C4-2B (cell line): ENCODE data around the gene NIPAL1.

Experiments
- ZFX ChIP-seq: fragments of 450-650 bp; IDR thresholded peaks from 2 replicates; pipeline ENCODE4 v1.6.1; 2017
- TF ChIP-seq, protein P1 (sequence below): fragments of 450-650 bp; conservative IDR thresholded peaks from 2 replicates; pipeline ENCODE4 v1.5.1; 2017; ENCODE audit warnings: mild to moderate bottlenecking

DNA sequence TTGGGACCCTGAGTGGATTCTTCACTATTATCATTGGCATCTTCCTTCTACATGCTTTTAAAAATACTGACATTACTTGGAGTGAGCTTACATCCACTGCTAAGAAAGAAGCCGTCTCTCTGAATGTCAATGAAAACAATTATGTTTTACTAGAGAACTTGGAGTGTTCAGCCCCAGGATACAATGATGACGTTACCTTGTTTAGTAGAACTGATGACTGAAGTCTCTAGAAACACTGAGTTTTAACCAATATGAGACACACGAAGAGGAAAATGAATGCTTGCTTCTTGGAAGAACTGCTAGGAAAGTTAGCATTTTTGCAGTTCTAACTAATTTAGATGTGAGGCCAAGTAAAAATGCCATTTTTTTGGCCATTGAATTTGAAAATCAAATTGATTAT is 19.4 kb downstream of the NIPAL1 start:
- TF ChIP-seq, protein P1, sequence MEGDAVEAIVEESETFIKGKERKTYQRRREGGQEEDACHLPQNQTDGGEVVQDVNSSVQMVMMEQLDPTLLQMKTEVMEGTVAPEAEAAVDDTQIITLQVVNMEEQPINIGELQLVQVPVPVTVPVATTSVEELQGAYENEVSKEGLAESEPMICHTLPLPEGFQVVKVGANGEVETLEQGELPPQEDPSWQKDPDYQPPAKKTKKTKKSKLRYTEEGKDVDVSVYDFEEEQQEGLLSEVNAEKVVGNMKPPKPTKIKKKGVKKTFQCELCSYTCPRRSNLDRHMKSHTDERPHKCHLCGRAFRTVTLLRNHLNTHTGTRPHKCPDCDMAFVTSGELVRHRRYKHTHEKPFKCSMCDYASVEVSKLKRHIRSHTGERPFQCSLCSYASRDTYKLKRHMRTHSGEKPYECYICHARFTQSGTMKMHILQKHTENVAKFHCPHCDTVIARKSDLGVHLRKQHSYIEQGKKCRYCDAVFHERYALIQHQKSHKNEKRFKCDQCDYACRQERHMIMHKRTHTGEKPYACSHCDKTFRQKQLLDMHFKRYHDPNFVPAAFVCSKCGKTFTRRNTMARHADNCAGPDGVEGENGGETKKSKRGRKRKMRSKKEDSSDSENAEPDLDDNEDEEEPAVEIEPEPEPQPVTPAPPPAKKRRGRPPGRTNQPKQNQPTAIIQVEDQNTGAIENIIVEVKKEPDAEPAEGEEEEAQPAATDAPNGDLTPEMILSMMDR, result no peak
- no peak for TF ChIP-seq ZFX
